HPDE6-E6E7 (cell line): ENCODE results near the gene GSTK1.
"Not testable (repeated sequence)": the region's sequence is repeated elsewhere in the genome, so short reads cannot be mapped to it uniquely, and the experiment has no call there.

Experiments
- DNase-seq: peaks from one replicate; pipeline ENCODE4 v3.0.0; 2011; ENCODE audit warnings: missing footprints; ENCODE audit errors: extremely low spot score

The GSTK1 gene

GRCh38 chr7:143269251-143269650, 6.0 kb downstream of the GSTK1 start:
- DNase-seq: no peak

- no peak for DNase-seq
Observed at GRCh38 chr7:143271240-143271639, 8.0 kb downstream of the GSTK1 start.

- no peak for DNase-seq
Observed at GRCh38 chr7:143272871-143273270, 9.6 kb downstream of the GSTK1 start.

GRCh38 chr7:143279186-143280098, 16.2 kb downstream of the GSTK1 start:
- peak; percentile 31 for DNase-seq

GRCh38 chr7:143280160-143280559, 16.9 kb downstream of the GSTK1 start:
- DNase-seq: no peak

- no peak for DNase-seq
Observed at GRCh38 chr7:143280566-143280965, 17.3 kb downstream of the GSTK1 start.

- DNase-seq: no peak
Observed at GRCh38 chr7:143281529-143281928, 18.3 kb downstream of the GSTK1 start.

GRCh38 chr7:143282124-143282523, 18.9 kb downstream of the GSTK1 start:
- no peak for DNase-seq

GRCh38 chr7:143283381-143283780, 20.1 kb downstream of the GSTK1 start:
- DNase-seq: no peak

GRCh38 chr7:143284591-143285469, 21.6 kb downstream of the GSTK1 start, which contains the start of gene TMEM139:
TMEM139 (plus strand) TSS chr7:143284958; CDS start chr7:143285958, 1,000 bp downstream.
- no peak for DNase-seq

- no peak for DNase-seq
Observed at GRCh38 chr7:143285470-143285778, 22.2 kb downstream of the GSTK1 start.

GRCh38 chr7:143285806-143286521, 22.7 kb downstream of the GSTK1 start:
- DNase-seq: no peak

GRCh38 chr7:143286522-143286890, 23.3 kb downstream of the GSTK1 start:
- DNase-seq: no peak

GRCh38 chr7:143287339-143287934, 24.2 kb downstream of the GSTK1 start:
- DNase-seq: no peak

GRCh38 chr7:143287935-143288826, 24.9 kb downstream of the GSTK1 start, which contains the start of gene CASP2:
CASP2 (plus strand) TSS chr7:143288351; CDS start chr7:143288456, 105 bp downstream.
- peak; percentile 100 for DNase-seq

- DNase-seq: no peak
Observed at GRCh38 chr7:143288836-143289235, 25.6 kb downstream of the GSTK1 start.

GRCh38 chr7:143289421-143289820, 26.2 kb downstream of the GSTK1 start:
- no peak for DNase-seq

- not testable (repeated sequence) for DNase-seq
Observed at GRCh38 chr7:143289888-143290287, 26.6 kb downstream of the GSTK1 start.

- DNase-seq: no peak
Observed at GRCh38 chr7:143290293-143290692, 27.1 kb downstream of the GSTK1 start.

- no peak for DNase-seq
Observed at GRCh38 chr7:143292876-143293275, 29.6 kb downstream of the GSTK1 start.
